Body of pancreas (tissue), 4 donors: ENCODE data around the gene INTS15.

ENCODE experiments used
- CTCF ChIP-seq, 7 experiments: fragments of 450-650 bp in 4 of 7; fragments of 200-600 bp in 3 of 7; sonication (generic) in 3 of 7; IDR thresholded peaks; one replicate each; pipeline ENCODE4 v1.5.1; 2016 to 2019; ENCODE audit warnings: antibody characterized with exemption in 7 of 7
- POLR2A ChIP-seq, 3 donors: fragments of 450-650 bp; IDR thresholded peaks; one replicate each; pipeline ENCODE4 v1.6.1; 2016; ENCODE audit warnings: antibody characterized with exemption in 3 of 3, mild to moderate bottlenecking in 2 of 3

GRCh38 chr7:6575281-6576023 is 14.4 kb upstream of the INTS15 start:
- TF ChIP-seq CTCF (IDR thresholded peaks at IDR 0.05) = no peak
- TF ChIP-seq POLR2A (IDR thresholded peaks at IDR 0.05) = no peak
